GM18909 (cell line): ENCODE results near the gene BCAS1.
"Not testable (repeated sequence)": the region's sequence is repeated elsewhere in the genome, so short reads cannot be mapped to it uniquely, and the experiment has no call there.

ENCODE experiments used
- ATAC-seq: cut with Tn5 transposase; IDR thresholded peaks from one replicate; pipeline ENCODE4 v1.9.1; 2021; ENCODE audit warnings: mild to moderate bottlenecking; ENCODE audit not compliant: unreplicated experiment, poor library complexity

Gene BCAS1

DNA sequence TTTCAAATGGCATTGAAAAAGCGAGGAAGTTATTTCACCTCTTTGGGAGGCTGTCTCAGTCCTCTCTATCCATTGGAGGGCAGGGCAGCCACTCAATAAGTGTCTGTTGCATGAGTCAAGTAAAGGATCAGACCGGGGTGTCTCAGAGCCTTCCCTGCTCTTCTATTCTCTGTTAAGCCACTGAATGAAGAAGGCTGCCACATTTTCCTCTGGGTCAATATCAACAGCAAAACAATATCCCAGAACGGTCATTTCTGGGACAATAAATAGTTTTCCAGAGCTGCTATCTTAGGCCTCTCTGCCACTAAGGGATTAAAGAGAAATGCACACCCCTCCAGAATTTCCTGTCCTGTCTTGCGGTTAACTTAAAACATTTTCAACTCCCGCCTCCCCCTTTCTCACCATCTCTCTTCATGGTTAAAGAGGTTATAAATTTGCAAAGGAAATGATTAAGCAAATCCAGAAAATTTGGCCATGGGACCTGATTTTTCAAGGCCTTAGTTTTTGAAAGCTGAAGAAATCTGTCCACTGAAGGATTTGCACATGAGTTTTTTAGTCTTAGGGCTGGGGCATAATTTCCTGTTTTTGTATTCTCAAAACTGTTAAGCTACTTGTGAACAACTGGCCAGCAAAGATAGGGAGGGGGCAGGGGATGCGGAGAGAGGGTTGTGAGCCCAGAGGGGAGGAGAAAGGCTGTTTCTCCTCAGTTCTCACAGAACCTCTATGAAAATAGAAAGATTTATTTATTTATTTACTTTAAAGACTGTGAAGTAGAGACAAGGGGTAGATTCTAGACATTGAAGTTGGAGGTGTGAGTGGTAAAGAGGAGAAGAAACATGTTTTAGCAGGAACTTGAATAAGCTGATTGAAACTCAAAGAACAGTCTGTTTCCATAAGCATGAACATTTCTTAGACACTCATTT, 135.7 kb downstream of the BCAS1 start:
- peak; percentile 54 for ATAC-seq

DNA sequence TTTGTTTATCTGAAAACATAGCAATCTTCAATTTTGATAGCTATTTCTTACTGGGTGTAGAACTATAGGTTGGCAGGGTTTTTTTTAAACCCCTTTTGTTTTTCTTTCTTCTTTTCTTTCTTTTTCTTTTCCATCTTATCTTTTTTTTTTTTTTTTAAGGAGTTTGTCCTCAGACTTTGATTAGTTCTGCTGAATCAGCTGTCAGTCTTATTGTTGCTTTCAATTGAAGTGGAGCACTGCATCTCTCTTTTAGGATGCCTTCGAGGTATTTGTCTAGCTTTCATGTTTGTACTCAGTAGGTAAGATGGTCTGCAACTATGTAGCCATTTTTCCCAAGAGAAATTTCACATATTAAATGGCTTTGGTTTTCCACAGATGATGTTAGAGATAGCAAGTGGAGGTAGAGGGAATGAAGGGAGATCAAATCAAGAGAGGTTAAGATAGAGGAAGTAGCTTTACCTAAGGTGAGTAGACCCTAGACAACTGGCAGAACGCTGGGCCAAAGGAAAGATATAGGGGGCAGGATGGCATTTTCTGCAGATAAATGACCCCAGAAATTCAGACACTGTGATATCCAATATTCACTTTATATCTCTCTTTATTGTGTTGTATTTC, 137.1 kb downstream of the BCAS1 start:
- no peak for ATAC-seq

DNA sequence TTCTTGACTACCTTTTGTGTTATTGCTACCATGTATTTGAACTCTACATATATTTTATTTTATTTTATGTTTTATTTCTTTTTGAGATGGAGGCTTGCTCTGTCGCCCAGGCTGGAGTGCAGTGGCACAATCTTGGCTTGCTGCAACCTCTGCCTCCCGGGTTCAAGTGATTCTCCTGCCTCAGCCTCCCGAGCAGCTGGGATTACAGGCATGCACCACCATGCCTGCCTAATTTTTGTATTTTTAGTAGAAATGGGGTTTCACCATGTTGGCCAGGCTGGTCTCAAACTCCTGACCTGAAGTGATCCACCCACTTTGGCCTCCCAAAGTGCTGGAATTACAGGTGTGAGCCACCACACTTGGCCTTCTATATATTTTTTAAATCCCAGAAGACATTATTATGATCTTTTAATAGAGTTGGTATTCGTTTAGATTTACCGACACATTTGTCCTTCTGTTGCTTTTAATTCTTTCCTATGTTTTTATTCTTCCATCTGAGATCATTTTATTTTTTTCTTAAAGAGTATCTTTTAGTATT, 137.7 kb downstream of the BCAS1 start:
- ATAC-seq = not testable (repeated sequence)

DNA sequence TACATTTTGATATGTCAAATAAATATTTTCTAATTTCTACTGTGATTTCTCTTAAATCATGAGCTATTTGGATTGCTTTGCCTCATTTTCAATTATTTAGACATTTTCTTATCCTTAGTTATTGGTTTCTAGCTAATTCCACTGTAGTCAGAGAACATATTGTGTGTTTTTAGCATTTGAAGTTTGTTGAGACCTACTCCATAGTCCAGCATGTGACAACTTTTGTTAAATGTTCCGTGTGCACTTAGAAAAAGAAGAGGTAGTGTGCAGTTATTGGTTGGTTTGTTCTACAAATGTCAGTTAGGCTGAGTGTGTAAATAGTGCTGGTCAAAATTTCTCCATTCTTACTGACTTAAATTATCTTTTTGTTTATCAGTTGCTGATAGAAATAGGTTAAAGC, 138.8 kb downstream of the BCAS1 start:
- ATAC-seq = no peak

DNA sequence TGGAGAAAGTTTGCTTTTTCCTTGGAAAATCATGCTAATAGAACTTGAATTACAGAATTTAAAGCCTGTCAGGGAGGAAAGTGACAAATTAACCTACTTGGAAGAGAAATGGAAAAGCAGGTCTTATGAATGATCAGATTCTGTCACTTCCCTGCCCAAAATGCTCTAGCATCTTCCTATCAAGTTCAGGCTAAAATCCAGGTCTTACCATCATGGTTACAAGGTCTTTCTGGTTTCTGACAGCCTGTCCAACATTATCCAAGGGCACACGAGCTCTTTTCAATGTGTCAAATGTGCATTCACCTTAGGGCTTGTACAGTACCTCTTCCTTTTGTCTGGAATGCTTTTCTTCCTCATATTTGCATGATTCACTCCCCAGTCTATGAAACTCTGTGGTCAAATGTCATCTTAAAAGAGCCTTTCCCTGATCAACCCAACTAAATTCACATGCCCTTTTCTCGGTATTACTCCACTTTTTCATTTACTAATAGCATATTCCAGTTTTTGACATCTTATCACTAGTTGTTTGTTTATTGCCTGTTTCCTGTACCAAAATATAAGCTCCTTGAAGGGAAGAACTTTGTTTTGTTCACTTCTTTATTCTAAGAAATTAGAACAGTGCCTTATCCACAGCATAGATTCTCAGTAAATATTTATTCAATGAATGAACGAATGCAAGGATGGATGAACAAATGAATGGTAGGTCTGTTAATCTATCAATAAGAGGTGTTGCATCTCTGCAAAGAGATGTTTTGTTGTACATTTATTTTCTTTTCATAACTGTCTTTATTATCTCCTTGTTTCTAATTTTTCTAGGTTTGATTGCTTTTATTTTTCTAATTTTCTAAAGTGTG, 139.5 kb downstream of the BCAS1 start:
- ATAC-seq = no peak

DNA sequence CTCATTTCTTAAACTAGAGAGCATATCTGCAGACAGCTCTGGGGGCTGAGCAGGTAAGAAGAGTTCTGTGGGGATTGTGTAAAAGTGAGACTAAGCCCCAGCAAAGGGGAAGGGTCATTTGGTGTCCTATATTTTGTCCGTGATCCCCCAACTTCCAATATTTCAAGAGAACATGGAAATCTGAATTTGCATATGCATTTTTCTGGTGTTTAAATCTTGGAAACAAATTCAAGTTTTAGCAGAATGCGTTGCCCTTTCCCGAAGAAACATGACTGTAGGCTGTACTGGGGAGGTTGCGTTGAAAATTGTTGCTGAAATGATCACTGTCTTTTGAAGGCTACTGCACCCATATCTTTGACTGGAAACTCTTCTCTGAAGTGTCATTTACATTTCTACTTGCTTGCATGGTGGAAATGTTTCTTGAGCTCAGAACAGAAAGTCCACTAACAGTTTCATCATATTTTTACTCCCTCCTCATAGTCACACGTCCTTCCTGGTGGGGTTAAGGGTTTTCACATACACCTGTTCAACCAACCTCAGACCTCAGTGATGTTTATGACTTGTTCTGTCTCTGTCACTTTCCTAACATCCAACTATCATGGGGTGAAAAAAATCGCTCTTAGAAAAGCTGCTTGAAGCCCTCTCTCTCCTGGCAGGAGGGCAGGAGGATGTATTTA, 140.3 kb downstream of the BCAS1 start:
- ATAC-seq = peak; percentile 71

DNA sequence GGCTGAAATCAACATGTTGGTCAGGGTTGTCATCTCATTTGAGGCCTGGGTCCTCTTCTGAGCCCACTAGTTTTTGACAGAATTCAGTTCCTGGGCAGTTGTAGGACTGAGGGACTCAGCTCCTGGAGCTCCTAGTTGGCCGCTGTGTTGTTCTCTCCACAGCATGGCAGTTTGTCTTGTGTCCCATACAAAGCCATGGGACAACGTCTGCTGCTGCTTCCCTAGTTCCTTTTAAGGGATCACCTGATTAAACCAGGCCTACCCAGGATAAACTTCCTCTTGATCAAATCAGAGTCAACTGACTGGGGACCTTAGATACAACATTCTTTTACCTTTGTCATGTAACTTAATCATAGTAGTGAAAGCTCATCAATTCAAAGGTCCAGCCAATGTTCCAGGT, 141.0 kb downstream of the BCAS1 start:
- ATAC-seq = no peak

DNA sequence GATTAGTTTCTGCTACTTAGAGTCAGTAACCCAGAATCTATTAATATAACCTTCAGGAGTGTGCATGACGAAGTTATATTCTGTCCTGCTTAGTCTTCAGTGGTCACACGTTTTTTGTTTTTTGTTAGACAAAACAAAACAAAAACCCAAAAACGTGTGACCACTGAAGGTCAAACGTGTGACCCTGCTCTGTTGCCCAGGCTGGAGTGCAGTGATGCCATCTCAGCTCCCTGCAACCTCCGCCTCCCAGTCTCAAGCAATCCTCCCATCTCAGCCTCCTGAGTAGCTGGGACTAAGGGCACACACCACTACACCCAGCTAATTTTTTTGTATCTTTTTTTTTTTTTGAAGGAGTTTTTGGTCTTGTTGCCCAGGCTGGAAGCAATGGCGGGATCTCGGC, 142.4 kb downstream of the BCAS1 start:
- no peak for ATAC-seq

DNA sequence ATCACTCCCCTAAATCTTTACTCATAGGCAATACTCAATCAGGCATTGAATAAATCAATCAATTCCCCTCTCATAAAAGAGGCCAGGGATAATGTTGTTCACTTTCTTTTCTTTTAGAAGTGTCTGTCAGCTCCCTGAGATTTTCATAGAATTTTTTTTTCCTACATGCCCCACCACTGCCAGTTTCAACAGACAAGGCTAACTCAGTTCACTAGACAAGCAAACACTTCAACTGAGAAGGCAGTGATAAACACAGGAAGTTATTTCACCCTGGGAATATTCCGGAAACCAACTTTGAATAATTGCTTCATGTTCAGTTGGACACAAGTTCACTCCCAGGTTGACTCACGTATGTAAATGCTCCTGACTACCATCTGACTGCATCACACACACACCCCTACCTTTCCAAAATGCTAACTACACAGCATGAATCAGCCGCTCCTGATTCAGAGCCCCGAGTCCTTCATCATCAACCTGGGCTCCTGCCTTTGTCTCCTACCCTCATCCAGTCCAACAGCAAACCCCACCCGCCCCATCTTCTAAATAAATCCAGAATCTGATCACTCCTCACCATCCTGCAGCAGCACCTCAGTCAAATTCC, 143.9 kb downstream of the BCAS1 start:
- ATAC-seq = peak; percentile 69

DNA sequence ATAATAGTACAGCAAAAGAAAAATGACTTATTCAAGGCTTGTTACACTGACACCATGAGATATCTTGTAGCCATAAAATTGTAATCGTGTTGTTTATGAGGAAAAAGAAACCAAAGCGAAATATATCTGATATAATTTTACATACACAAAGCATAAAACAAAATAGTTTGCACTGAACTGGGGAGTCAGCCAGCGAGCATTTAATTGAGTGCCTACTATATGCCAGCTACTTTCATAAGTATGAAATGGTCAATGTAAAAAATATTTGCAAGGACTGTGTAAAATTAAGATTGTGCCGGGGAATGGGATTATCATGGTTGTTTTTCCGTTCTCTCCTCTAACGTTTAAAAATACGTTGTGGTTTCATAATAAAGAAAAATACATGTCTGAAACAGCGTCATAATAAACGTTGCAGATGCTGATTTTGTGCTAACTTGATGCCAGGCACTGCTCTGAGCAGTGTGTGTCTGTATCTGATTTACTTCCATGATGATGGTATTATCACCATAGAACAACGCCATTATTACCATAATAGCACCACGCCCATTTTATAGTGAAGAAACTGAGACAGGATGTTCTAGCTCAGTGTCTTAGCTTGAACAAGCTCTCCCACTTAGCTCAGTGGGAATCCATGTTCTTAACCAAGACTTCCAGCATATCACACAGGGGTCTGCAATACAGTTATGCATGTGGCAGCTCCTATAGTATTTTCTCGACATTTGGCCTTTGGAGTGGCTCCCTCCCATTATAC, 144.6 kb downstream of the BCAS1 start:
- ATAC-seq = no peak

DNA sequence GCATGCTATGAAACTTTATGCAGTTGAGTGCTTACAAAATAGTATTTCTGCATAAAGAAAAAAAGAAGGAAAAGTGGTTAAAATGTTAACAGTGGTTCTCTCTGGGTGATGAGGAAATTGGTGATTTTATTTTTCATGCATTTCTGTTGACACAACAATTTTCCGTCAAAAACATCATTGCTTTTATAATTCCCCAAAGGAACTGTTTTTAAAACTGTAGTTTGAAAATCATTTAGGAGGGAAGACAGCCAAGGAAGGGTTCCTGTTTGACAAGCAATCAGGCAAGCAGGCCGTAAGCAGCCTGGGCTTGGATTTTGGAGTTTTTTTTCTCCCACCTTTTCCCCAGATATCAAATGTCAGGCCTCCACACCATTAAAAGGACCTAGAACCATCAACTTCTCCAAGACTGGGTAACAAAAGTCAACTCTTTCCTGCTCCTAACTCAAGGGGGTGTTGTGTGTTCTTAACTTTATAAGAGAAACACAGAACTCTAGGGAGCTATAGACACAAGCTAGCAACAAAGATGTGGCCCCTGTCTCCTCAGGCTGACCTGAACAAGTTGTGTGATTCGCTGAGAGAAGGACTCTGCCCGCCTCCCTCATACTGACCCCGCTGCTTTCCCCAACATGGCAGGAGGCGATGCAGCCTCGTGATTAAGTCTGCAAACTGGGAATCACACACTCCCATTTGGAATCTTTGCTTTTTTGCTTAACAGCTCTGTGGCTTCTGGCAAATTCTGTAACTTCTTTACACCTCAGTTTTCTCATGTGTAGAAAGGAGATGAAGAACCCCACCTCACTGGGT, 146.6 kb downstream of the BCAS1 start:
- no peak for ATAC-seq

DNA sequence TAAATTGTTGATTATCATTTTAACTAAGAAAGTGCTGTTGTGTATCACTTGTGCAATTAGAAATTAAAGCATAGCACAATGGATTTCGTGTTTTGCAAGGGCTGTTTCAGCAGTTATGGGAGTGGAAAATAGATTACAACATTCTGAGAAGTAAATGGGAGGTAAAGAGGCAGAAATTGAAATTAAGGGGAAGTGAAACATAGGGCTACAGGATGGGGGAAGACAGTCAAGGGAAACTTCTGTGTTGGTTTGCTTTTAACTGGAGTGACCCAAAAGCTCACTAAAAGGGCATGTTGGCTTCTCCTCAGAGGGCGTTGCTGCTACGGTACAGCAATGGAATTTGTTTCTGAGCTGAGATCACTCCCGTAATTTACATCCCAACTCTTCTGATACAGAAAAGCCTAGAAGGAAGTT, 147.5 kb downstream of the BCAS1 start:
- peak; percentile 54 for ATAC-seq

DNA sequence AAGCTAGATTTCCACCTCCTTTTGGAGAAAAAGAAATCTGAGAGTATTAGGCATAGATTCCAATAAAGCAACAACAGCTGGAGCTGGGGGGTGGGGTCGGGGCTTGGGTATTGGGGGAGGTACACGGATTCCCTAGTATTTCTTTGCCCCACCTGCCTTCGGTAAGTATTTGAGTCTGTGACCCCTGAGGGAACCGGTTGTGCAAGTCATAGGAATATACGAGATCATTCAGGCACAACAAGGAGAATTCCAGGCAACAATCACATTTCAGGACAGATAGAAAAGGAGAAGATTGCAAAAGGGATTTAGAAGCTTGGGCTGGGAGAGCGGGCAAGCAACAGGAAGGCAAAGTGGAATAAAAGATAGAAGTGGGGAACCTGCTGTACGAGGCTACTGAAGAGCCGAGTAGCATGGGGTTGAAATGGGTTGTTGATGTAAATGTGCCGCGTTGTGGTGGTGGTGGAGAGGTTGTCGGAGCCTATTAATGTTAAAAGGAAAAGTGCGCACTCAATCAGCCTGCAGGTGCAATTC, 148.9 kb downstream of the BCAS1 start:
- no peak for ATAC-seq

DNA sequence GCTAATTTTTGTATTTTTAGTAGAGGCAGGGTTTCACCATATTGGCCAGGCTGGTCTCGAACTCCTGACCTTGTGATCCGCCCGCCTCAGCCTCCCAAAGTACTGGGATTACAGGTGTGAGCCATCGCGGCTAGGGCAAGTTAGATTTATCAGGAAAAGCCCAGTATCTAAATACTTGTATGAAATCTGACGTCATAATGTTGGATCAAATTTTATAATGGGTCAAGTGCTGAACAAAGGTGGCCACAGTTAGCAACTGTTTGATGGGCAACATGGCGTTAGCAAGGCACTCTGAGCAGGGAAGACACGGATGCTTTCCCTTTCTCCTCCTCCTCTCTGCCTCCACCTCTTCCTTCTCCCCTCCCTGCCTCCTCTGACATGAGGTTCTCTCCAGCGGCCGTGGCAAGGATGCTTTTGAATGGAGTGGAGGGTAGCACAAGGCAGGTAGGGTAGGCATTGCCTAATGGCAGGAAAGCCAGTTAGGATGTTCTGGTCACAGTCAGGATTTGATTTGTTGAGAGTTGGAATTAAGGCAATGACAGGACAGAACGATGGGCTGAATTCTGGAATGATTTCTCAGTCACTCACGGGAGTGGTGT, 149.6 kb downstream of the BCAS1 start:
- no peak for ATAC-seq

DNA sequence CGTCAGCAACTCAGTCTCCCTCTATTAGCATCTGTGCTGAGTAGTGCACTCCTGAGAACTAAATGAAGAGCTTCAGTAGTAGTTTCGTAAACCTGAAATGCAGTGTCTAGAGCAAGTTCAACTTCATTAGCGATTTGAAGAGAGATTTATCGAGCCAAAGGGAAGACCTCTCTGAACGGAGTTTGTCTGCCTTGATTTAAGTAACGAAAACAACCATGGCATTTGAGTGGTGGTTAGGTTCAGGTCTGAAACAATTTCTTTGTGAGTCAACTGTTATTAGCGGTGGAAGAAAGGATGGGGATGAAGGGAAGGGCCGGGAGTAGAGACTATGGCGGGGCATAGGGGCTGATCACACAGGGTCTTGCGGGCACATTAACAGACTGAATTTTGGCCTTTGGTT, 150.5 kb downstream of the BCAS1 start:
- no peak for ATAC-seq

DNA sequence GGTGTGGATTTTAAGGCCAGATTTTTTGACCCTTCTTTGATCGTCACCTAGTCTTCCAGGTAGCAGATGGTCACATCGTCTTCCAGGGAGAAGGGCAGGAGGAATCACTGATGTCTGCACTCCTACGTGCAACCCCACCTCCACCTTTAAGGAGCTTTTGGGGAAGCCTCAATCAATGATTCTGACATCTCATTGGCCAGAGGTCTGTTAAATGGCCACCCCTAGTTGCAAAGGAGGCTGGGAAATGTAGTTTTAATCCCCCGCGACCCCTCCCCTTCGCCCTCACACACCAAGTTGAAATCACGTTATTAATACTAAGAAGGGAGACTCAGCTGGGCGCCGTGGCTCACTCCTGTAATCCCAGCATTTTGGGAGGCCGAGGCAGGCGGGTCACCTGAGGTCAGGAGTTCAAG, 151.4 kb downstream of the BCAS1 start:
- ATAC-seq = no peak

DNA sequence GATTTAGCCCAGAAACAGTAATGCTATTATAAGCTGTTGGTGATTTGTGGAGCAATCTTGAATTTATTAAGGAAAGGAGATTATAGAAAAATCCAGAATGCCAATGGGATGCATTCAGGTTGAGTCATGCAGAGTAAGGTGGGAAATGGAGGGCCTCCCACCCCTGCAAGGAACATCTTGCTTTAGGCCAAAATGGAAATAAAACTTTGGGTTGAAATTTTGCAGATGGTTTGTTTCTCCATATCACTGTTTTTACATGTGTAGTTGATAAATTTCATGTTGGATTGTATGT, 152.4 kb downstream of the BCAS1 start:
- no peak for ATAC-seq
